Epithelial cell of alveolus of lung (primary cell): ENCODE measurements around the gene CHTF8. TPM values are rescaled to one million over a fixed set of nuclear protein-coding genes. Genes with fewer than 3 reads are reported as not detected.

Experiments used
- total RNA-seq: library from RNA; depleted of rRNA; stranded (reverse); fragments of >200 nt; gene quantifications from 2 replicates; pipeline ENCODE4 v1.2.1, GENCODE V29; 2015

CHTF8 gene
- 75.2 and 126 TPM in 2 replicates for total RNA-seq

GRCh38 chr16:69132424-69133252 is at the start of gene CHTF8, which contains the start of gene UTP4:
CHTF8 (minus strand) TSS chr16:69132588; CDS start chr16:69121458, 11,130 bp downstream.
UTP4 (plus strand) TSS chr16:69132649; CDS start chr16:69133460, 811 bp downstream.

GRCh38 chr16:69105501-69106361 is 26.7 kb downstream of the CHTF8 start, which contains the start of gene HAS3:
HAS3 (plus strand) TSS chr16:69105653; CDS start chr16:69109396, 3,743 bp downstream.

Other genes with a start within 250 kb of the CHTF8 start
- gene HAS3, start 26.9 kb downstream of the CHTF8 start, total RNA-seq, result 0.08 and 0.13 TPM in 2 replicates
- gene UTP4, start 61 bp upstream of the CHTF8 start, total RNA-seq, result 15.1 and 20.7 TPM in 2 replicates
- 15.4 and 21.7 TPM in 2 replicates for gene SNTB2, start 54.6 kb upstream of the CHTF8 start, total RNA-seq
- 31.9 and 32.3 TPM in 2 replicates for gene VPS4A, start 178.8 kb upstream of the CHTF8 start, total RNA-seq
- gene PDF, start 198.0 kb upstream of the CHTF8 start, total RNA-seq, result 9.2 and 17.3 TPM in 2 replicates
- 36.8 and 63.2 TPM in 2 replicates for gene COG8, start 207.0 kb upstream of the CHTF8 start, total RNA-seq
- gene NIP7, start 207.2 kb upstream of the CHTF8 start, total RNA-seq, result 20.8 and 25.3 TPM in 2 replicates
- not detected in 2 replicates for gene TMED6, start 219.2 kb upstream of the CHTF8 start, total RNA-seq